Measurements from ENCODE around the gene ACOT7.

ACOT7 gene

GRCh38 chr1:6360517-6361070, 33.0 kb downstream of the ACOT7 start:
- no peak for DNase-seq (ENCODE audit: low read depth)

DNA sequence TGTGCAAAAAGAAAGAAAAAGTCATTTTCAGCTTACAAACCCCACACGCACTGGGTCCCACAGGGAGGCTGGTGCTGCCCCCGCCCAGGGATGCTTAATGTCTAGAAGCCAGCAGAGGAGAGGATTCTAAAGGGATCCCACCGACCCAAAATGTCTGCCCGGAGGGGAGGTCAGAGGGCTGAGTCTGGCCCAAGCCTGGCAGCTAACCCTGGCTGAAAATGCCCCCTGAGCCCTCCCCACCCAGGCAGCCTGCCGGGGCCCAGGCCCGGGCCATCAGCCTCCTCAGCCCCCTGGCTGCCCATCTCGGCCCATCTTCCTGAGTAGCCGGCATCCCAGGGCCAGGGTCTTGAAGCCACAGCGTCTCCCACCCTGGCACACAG, 33.5 kb downstream of the ACOT7 start:
- no peak for DNase-seq (ENCODE audit: low read depth)

DNA sequence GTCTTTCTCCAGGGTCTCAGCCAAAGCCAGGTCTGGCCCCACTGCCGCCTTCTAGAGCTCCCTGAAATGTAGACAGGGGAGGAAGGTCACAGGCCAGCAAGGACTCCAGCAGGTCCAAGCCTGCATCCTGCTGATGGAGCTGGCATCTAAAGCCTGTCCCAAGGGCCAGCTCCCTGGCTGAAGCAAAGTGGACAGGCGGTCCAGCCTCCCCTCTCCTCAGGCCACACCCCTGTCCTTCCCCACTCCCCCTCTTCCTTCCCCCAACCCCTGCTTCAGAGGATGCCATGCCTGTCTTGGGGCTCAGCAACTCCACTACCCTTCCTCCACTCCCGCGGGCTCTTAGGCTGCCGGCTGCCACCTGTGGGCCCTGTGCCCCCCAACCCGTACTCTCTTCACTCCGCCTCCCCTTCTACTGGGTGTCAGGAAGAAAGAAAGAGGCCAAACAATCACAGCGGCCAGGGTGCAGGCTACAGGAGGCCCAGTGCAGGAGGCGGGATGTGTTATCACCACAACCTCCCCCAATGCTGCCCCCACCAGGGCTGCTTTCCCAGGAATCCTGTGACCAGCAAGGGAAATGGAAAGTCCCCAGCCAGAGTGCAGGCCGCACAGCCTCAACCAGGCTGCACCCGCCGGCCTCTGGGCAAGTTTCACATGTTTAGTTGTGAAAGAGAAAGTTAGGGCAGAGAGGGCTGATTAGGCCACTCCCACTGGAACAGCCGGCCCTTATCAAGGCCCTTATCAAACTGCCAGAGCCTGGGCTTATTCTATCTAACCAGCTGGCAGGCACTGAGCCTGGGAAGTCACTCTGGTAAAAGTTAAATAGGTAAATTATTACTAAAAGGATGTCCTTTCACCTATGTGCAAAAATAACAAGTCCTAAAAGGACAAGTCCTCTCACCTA, 34.1 kb downstream of the ACOT7 start:
- peak; percentile 25 for DNase-seq (ENCODE audit: low read depth)

DNA sequence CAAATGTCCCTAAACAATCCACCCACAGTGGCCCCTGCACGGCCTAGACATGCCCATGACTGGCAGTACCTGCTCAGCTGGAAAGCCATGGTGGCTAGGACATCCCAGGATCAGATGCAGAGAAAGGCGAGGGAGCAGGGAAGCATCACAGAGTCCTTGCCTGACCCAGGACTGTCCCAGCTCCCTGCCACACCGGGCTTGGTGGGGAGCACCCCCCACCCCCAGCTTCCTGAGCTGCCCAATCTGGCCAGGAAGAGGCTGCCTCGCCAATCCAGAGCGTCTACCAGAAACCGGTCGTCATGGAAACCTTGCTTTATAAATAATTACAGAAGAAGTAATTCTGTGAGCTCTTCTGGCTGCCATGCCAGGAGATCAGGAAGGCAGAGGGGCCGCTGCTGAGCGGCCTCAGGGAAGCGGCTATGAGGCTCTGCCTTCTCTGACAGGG, 34.8 kb downstream of the ACOT7 start:
- peak; percentile 59 for DNase-seq (ENCODE audit: low read depth)

DNA sequence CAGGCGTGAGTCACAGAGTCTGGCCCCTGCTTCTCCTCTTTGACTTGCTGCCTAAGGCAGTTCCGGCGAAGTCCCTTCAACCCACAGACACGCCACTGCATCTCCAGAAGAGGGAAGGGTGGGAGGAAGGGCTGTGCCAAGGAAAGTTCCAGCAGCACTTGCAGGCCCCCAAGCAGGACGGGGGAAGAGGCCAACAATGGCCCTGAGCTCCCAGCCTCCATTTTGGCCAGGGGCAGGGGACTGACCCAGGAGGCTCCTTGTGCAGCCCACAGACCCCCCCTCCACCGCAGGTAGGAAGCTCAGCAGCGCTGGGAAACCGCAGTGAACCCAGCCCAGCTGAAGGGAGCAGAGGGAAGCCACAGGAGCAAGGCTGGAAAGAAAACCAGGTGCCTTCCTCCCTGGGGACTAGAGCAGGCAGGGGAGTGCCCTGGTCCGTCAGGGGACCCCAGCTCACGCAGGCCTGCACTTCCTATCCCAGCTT, 35.4 kb downstream of the ACOT7 start:
- no peak for DNase-seq (ENCODE audit: low read depth)

GRCh38 chr1:6357243-6357936, 36.2 kb downstream of the ACOT7 start:
- no peak for DNase-seq (ENCODE audit: low read depth)

DNA sequence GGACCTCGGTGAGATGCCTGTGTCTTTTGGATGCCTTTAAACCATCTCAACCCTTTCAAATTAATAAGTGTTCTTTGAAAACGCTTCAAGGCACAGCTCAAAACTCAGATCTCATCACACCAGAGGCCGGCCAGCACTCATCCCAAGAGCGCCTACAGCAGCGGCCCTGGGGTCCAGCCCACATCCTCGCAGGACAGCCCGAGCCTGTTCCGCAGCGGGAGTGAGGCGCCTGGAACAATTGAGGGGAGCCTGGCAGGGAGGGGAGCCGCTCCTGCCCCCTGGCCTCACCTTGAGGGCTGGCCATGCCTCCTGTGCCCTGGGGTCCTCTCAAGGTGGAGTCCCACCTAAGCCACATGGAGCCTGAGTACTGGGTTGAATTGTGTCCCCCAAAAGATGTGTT, 37.9 kb downstream of the ACOT7 start:
- no peak for DNase-seq (ENCODE audit: low read depth)

GRCh38 chr1:6354659-6355317, 38.8 kb downstream of the ACOT7 start:
- no peak for DNase-seq (ENCODE audit: low read depth)

DNA sequence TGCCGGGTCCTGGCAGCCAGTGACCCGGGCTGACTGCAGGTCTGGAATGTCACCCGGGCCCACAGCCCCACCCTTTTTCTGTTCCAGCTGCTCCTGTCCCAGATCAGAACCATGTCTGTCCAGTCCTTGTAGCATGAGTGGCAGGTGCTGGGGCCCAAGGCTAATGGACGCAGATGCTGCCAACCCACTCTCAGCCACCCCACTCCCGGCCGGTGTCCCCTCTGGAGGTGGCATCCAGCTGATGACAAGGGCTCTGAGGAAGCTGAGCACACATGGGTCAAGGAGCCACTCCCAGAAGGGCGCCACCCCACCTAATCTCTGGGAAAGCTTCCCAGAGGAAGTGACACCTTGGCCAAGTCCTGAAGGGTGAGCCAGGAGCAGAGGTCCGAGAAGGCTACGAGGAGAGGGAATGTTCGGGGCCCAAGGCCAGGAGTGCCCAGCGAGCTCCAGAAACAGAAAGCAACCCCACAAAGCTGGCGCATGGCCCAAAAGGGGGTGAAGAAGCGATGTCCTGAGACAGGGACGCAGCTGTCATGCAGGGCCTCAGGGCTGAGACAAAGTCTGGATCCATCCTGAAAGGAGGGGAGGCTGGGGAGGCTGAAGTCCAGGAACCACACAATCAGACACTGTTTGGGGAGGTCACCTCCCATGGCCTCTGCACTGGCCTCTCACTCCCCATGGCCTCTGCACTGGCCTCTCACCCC, 39.5 kb downstream of the ACOT7 start:
- DNase-seq (ENCODE audit: low read depth), result no peak

DNA sequence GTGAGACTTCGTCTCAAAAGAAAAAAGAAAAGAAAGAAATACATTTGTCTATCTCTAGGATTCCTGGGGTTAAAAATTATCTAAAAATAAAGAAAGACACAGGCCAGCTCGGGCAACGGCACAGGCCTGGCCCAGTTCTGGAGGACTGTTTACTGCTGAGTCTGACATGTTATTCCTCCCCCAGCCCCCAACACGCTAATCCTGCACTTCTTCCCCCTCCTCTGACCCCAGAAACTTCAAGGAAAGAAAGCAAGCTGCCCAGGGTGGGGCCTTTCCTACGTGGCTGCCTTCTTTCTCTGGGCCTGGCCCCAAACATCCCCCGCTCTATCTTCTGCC, 40.0 kb downstream of the ACOT7 start:
- DNase-seq (ENCODE audit: low read depth), result no peak

DNA sequence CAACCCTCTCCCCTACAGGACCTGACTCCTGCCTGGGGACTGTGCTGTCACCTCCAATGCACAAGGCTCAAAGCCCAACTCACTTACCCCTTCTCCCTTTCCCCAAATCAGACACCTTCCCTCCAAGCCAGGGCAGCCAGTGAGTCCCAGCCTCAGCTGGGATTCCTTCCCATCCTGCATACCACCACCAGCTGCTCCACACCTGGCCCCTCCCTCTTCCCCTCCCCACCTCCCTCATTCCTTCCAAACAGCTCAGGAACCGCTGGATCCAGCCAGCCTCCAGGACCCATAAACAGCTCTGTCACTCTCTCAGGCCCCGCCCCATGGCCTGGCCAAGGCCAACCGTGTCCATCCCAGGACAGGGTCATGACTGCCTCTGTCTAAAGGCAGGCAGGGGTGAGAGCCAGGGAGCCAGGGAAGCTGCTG, 41.4 kb downstream of the ACOT7 start:
- DNase-seq (ENCODE audit: low read depth), result no peak

DNA sequence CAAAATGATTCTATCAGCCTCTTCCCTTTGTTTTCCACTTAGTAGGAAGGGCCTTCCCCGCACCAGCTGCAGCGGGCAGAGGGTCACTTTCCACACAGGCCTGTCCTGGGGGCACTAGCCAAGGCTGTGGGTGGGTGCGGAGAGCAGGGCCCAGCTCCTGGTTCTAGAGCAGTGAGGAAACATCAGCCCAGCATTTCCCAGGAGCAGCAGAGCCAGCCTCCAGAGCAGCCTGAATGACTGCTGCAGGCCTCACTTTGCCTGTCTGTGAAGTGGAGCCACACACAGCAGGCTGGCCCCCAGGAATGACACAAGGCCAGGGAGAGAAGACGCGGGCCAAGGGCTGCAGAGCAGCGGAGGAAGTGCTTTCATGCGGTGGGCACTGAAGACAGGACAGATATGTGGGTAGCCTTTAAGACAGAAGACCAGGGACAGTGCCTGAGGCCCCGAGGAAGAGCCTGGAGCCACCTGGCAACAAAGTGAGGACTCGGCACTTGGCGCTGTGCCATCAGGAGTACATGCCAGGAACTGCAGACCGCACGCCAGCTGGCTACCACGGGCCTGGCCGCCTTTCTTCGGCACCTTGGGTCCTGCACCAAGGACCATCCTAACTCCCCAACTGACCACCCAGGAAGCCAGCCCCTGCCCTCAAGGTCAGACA, 42.0 kb downstream of the ACOT7 start:
- no peak for DNase-seq (ENCODE audit: low read depth)

GRCh38 chr1:6350416-6351088, 43.0 kb downstream of the ACOT7 start:
- DNase-seq (ENCODE audit: low read depth), result no peak

GRCh38 chr1:6349254-6349943, 44.2 kb downstream of the ACOT7 start:
- no peak for DNase-seq (ENCODE audit: low read depth)

DNA sequence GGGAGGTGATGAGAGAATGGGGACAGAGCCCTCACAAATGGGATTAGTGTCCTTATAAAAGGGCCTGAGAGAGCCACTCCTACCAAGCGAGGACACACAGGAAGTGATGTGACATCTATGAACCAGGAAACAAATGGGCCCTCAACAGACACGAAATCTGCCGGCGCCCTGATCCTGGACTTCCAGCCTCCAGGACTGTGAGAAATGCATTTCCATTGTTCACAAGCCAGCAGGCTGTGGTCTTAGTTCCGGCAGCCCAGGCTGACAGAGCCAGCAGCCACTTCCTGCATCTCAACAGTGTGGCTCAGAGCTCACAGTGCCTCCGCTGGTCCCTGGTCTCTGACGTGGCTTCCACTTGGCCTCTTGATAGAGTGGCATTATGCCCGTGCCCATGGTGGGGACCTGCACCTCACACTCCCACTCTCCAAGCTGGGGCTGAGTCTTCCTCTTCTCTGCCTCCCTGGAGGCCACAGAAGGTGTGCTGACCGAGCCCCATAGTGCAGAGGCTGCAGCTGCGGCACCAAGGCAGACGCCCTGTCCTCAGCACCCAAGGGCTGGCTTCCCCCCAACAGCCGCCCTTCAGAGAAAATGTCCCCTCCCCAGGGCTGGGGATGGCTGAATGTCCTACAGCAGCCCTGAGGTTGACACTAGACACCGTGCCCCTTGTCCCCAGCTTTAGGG, 44.9 kb downstream of the ACOT7 start:
- DNase-seq (ENCODE audit: low read depth), result peak; percentile 40

GRCh38 chr1:6347641-6348487, 45.7 kb downstream of the ACOT7 start:
- peak; percentile 39 for DNase-seq (ENCODE audit: low read depth)

DNA sequence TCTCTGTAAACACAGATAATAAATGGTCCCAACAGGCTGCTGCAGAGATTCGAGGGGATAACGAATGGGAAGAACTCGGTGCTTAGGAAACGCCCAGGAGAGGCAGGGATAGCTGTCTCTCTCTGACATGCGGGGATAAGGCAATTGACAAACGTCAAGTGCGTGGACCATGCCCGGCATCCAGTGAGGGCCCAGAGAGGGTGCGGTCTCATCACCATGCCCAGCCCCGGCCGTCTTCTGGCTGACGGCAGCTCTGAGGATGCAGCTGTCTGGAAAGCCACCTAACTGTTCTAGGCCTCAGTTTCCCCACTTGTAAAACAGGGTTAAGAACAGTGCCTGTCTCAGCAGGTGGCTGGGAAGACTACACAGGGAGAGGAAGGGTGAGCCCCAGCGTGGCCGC, 48.1 kb downstream of the ACOT7 start:
- DNase-seq (ENCODE audit: low read depth), result no peak

DNA sequence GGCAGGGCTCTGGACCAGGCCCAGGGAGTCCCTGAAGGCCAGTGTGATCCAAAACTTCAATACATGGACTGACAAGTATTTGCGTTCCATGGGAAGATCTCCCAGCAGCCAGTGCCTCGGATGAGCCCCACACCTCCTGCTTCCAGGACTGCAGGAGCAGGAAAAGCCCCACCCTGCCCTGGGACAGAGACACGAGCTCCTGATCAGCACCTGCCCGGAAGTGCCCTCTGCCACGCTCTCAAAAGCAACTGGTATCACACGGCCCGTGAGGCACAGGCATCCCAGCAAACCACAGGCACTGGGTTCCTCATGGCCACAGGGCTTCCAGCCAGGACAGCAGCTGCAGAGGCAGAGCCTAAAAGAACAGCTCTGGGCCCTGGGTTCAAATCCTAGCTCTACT, 48.6 kb downstream of the ACOT7 start:
- no peak for DNase-seq (ENCODE audit: low read depth)
